ENCODE data around the gene COL1A1.

COL1A1 gene

DNA sequence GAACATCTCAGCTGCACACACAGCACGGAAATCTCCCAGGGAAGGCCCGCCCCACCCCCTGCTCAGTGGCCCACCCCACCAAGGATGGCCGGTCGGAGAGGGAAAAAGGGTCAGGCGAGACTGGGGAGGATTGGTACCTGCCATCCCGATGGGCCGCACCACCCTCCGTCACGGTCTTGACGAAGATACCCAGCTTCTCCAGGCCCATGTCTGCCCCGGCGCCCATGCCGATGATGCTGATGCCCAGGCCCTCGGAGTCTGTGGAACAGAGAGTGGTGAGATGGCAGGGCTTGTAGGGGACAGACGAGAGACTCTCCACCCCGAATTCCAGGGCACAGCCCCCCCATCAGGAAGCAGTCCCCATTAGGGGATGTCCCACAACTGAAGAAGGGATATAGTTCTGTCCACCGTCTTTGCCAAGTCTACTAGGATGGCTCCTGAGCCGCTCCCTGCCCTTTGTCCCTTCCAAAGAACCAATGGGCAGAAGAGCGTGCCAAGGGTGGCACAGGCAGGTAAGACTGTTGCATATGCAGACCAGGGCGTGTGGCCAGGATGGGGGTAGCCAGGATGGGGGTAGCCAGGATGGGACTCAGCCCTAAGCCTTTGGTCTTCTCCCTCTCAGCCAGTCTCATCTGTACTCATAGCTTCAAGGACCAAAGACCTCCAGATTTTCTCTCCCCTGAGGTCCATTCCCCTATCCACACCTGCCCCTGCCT lies 57.8 kb downstream of the COL1A1 start:
- H3K9me3 ChIP-seq (ENCODE audit: insufficient read depth, low read depth, low read length), result no peaks in the 10 kb centered on the region
- no peaks in the 10 kb centered on the region; the same call in 1 of the 2 replicates for H3K27me3 ChIP-seq (ENCODE audit: insufficient read depth, low read length)
- H3K27ac ChIP-seq (ENCODE audit: low read depth, low read length), result no peak overlapping the region
- peaks cover 52% of the 10 kb centered on the region for H3K36me3 ChIP-seq (ENCODE audit: insufficient read depth, low read length)
- 0 out of 2 replicates have a peak, but pooled peaks cover 7% of the 10 kb centered on the region for H3K4me1 ChIP-seq (ENCODE audit: insufficient read depth, low read length)
- WGBS, result 96% methylated on average over 20 of the region's 20 CpGs
- H3K4me3 ChIP-seq (ENCODE audit: low read length), result no peak overlapping the region
- no peak overlapping the region for H3K9ac ChIP-seq (ENCODE audit: low read depth, low read length)

DNA sequence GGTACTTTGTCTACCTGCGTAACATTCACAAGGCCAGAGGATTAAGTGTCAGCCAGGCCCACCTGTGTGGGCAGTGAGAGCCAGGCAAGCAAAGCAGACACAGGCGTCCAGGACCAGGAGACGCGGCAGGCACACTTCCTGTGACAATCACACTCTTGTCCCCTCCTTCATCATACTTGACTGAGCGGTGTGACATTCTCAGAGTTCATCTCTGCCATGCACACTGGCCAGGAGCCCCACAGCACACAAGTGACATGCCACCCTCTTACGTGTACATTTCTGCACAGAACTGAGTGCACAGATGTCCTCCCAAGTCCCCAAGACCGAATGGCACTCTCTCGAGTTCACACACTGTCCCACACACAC lies 59.7 kb downstream of the COL1A1 start:
- 96% methylated on average over 8 of the region's 8 CpGs for WGBS
- Histone ChIP-seq H3K9me3 (ENCODE audit: insufficient read depth, low read depth, low read length) (no peaks in the 10 kb centered on the region), H3K4me1 (ENCODE audit: insufficient read depth, low read length) (no peaks in the 10 kb centered on the region), H3K36me3 (ENCODE audit: insufficient read depth, low read length) (peaks cover 66% of the 10 kb centered on the region), H3K27ac (ENCODE audit: low read depth, low read length) (no peak overlapping the region), H3K27me3 (ENCODE audit: insufficient read depth, low read length) (no peaks in the 10 kb centered on the region), H3K9ac (ENCODE audit: low read depth, low read length) (no peak overlapping the region), H3K4me3 (ENCODE audit: low read length) (no peak overlapping the region)

GRCh38 chr17:50141026-50141744 lies 60.2 kb downstream of the COL1A1 start:
- Histone ChIP-seq H3K27me3 (ENCODE audit: insufficient read depth, low read length) (no peaks in the 10 kb centered on the region), H3K4me1 (ENCODE audit: insufficient read depth, low read length) (no peaks in the 10 kb centered on the region), H3K9me3 (ENCODE audit: insufficient read depth, low read depth, low read length) (no peaks in the 10 kb centered on the region), H3K36me3 (ENCODE audit: insufficient read depth, low read length) (peaks cover 66% of the 10 kb centered on the region), H3K27ac (ENCODE audit: low read depth, low read length) (no peak overlapping the region), H3K9ac (ENCODE audit: low read depth, low read length) (no peak overlapping the region), H3K4me3 (ENCODE audit: low read length) (no peak overlapping the region)
- WGBS, result 96% methylated on average over 16 of the region's 16 CpGs

- Histone ChIP-seq H3K36me3 (ENCODE audit: insufficient read depth, low read length) (peaks cover 69% of the 10 kb centered on the region), H3K27me3 (ENCODE audit: insufficient read depth, low read length) (no peaks in the 10 kb centered on the region), H3K4me3 (ENCODE audit: low read length) (no peak overlapping the region), H3K4me1 (ENCODE audit: insufficient read depth, low read length) (no peaks in the 10 kb centered on the region), H3K9ac (ENCODE audit: low read depth, low read length) (no peak overlapping the region), H3K27ac (ENCODE audit: low read depth, low read length) (no peak overlapping the region), H3K9me3 (ENCODE audit: insufficient read depth, low read depth, low read length) (no peaks in the 10 kb centered on the region)
- 39% methylated on average over 19 of the region's 19 CpGs for WGBS
Observed at GRCh38 chr17:50139950-50140885, 61.2 kb downstream of the COL1A1 start.

DNA sequence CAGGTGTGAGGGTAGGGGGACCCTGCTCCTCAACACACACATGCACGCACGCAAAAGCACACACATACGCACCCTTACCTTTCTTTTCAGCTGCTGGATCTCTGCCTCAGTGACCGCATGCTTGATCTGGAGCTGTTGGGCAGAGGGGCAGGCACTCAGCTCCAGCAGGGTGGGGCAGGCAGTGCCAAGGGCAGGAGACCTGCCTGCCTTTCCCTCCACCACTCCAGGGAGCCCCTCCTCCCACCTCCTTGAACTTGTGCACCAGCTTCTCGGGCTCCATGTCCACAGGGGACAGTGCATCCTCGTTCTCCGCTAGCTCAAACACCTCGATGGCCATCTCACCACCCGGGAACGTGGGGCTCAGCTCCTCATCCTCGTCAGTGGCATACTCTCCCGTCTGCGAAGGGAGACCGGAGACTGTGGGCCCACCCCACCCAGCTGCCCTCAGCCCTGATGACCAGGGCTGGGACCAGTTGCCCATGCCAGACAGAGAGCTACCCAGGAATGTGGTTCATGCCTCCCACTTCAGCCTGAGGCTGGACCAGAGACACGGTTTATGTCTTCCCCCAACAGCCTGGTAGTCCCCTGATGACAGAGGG lies 62.1 kb downstream of the COL1A1 start:
- Histone ChIP-seq H3K36me3 (ENCODE audit: insufficient read depth, low read length) (peaks cover 64% of the 10 kb centered on the region), H3K27me3 (ENCODE audit: insufficient read depth, low read length) (no peaks in the 10 kb centered on the region), H3K4me1 (ENCODE audit: insufficient read depth, low read length) (peaks cover 6% of the 10 kb centered on the region; the same call in 1 of the 2 replicates), H3K9me3 (ENCODE audit: insufficient read depth, low read depth, low read length) (no peaks in the 10 kb centered on the region), H3K27ac (ENCODE audit: low read depth, low read length) (no peak overlapping the region), H3K9ac (ENCODE audit: low read depth, low read length) (no peak overlapping the region), H3K4me3 (ENCODE audit: low read length) (no peak overlapping the region)
- WGBS, result 92% methylated on average over 15 of the region's 15 CpGs

GRCh38 chr17:50137042-50137441 lies 64.4 kb downstream of the COL1A1 start:
- Histone ChIP-seq H3K27me3 (ENCODE audit: insufficient read depth, low read length) (no peaks in the 10 kb centered on the region; the same call in 1 of the 2 replicates), H3K9me3 (ENCODE audit: insufficient read depth, low read depth, low read length) (no peaks in the 10 kb centered on the region), H3K27ac (ENCODE audit: low read depth, low read length) (no peak overlapping the region), H3K36me3 (ENCODE audit: insufficient read depth, low read length) (peaks cover 47% of the 10 kb centered on the region), H3K4me1 (ENCODE audit: insufficient read depth, low read length) (peaks cover 22% of the 10 kb centered on the region), H3K9ac (ENCODE audit: low read depth, low read length) (no peak overlapping the region), H3K4me3 (ENCODE audit: low read length) (no peak overlapping the region)
- WGBS, result 93% methylated on average over 4 of the region's 4 CpGs

GRCh38 chr17:50136096-50136687 lies 65.2 kb downstream of the COL1A1 start:
- Histone ChIP-seq H3K4me3 (ENCODE audit: low read length) (no peak overlapping the region), H3K27ac (ENCODE audit: low read depth, low read length) (no peak overlapping the region), H3K4me1 (ENCODE audit: insufficient read depth, low read length) (peaks cover 22% of the 10 kb centered on the region), H3K9ac (ENCODE audit: low read depth, low read length) (no peak overlapping the region), H3K27me3 (ENCODE audit: insufficient read depth, low read length) (peaks cover 3% of the 10 kb centered on the region), H3K9me3 (ENCODE audit: insufficient read depth, low read depth, low read length) (no peaks in the 10 kb centered on the region), H3K36me3 (ENCODE audit: insufficient read depth, low read length) (peaks cover 40% of the 10 kb centered on the region)
- 94% methylated on average over 11 of the region's 11 CpGs for WGBS

GRCh38 chr17:50135316-50136095 lies 65.9 kb downstream of the COL1A1 start:
- H3K9ac ChIP-seq (ENCODE audit: low read depth, low read length), result no peak overlapping the region
- H3K36me3 ChIP-seq (ENCODE audit: insufficient read depth, low read length), result peaks cover 34% of the 10 kb centered on the region
- peaks cover 27% of the 10 kb centered on the region for H3K4me1 ChIP-seq (ENCODE audit: insufficient read depth, low read length)
- 93% methylated on average over 16 of the region's 16 CpGs for WGBS
- no peaks in the 10 kb centered on the region for H3K9me3 ChIP-seq (ENCODE audit: insufficient read depth, low read depth, low read length)
- no peak overlapping the region for H3K4me3 ChIP-seq (ENCODE audit: low read length)
- no peak overlapping the region for H3K27ac ChIP-seq (ENCODE audit: low read depth, low read length)
- H3K27me3 ChIP-seq (ENCODE audit: insufficient read depth, low read length), result peaks cover 5% of the 10 kb centered on the region

GRCh38 chr17:50134206-50135110 lies 67.0 kb downstream of the COL1A1 start:
- 59% methylated on average over 16 of the region's 16 CpGs for WGBS
- H3K36me3 ChIP-seq (ENCODE audit: insufficient read depth, low read length), result peaks cover 30% of the 10 kb centered on the region

More at GRCh38 chr17:50134206-50135110, 67.0 kb downstream of the COL1A1 start:
- Histone ChIP-seq H3K27ac (ENCODE audit: low read depth, low read length) (no peak overlapping the region), H3K27me3 (ENCODE audit: insufficient read depth, low read length) (peaks cover 5% of the 10 kb centered on the region), H3K4me3 (ENCODE audit: low read length) (no peak overlapping the region), H3K4me1 (ENCODE audit: insufficient read depth, low read length) (peaks cover 27% of the 10 kb centered on the region), H3K9ac (ENCODE audit: low read depth, low read length) (no peak overlapping the region), H3K9me3 (ENCODE audit: insufficient read depth, low read depth, low read length) (no peaks in the 10 kb centered on the region)
